Liver (tissue), 3 donors: ENCODE measurements around the gene MMD2.
"Not testable (repeated sequence)": the region's sequence is repeated elsewhere in the genome, so short reads cannot be mapped to it uniquely, and the experiment has no call there.

Source experiments
- CTCF ChIP-seq: fragments of 150-350 bp; IDR thresholded peaks from 2 replicates; pipeline ENCODE4 v1.5.1; 2017; ENCODE audit warnings: improper control_type of control experiment, low read depth, low read length; ENCODE audit not compliant: missing input control
- FOXA2 ChIP-seq: IDR thresholded peaks from 2 replicates; pipeline ENCODE4 v1.6.1; 2016; ENCODE audit warnings: antibody characterized with exemption
- GABPA ChIP-seq, 2 donors: IDR thresholded peaks in 1 of 2; conservative IDR thresholded peaks in 1 of 2; 2 replicates each; pipeline ENCODE4 v1.6.1; 2016; ENCODE audit warnings: antibody characterized with exemption in 2 of 2, mild to moderate bottlenecking in 1 of 2, moderate library complexity in 1 of 2
- HNF4A ChIP-seq, 2 donors: conservative IDR thresholded peaks; 2 replicates each; pipeline ENCODE4 v1.6.1; 2016; ENCODE audit warnings: antibody characterized with exemption in 2 of 2, mild to moderate bottlenecking in 2 of 2
- JUND ChIP-seq, 2 donors: IDR thresholded peaks; 2 replicates each; pipeline ENCODE4 v1.6.1; 2016; ENCODE audit warnings: antibody characterized with exemption in 2 of 2
- TAF1 ChIP-seq: conservative IDR thresholded peaks from 2 replicates; pipeline ENCODE4 v1.6.1; 2016; ENCODE audit warnings: antibody characterized with exemption, mild to moderate bottlenecking
- YY1 ChIP-seq: IDR thresholded peaks from 2 replicates; pipeline ENCODE4 v1.6.1; 2016; ENCODE audit warnings: antibody characterized with exemption, mild to moderate bottlenecking
- donor health status: healthy.
- donor health status: healthy.

GRCh38 chr7:4975626-4976025 is 16.6 kb upstream of the MMD2 start:
- TF ChIP-seq HNF4A (conservative IDR thresholded peaks at IDR 0.05); TAF1; YY1; CTCF; FOXA2; JUND (IDR thresholded peaks at IDR 0.05); GABPA (IDR thresholded peaks at IDR 0.05 in 1 of 2, conservative IDR thresholded peaks at IDR 0.05 in 1 of 2): not testable (repeated sequence)
